B cell (primary cell): Measurements from ENCODE around the gene LIG1. TPM values are rescaled to one million over a fixed set of nuclear protein-coding genes. Genes with fewer than 3 reads are reported as not detected.

Experiments
- ATAC-seq: fragments of 200-7000 bp; cut with Tn5 transposase; one replicate; pipeline ENCODE4 v1.10.0; 2021; ENCODE audit warnings: low read depth, mild to moderate bottlenecking, moderate number of reproducible peaks, moderate library complexity
- CTCF ChIA-PET: fragments of 350-600 bp; sonication (Branson Sonifier 250); formaldehyde crosslinking; loops from one replicate; lab custom pipeline; 2021; ENCODE audit warnings: antibody characterized with exemption, inconsistent platforms; lab: Charles Lee
- POLR2A ChIA-PET: fragments of 350-600 bp; sonication (Branson Sonifier 250); formaldehyde crosslinking; loops from one replicate; lab custom pipeline; 2021; ENCODE audit warnings: antibody characterized with exemption; lab: Charles Lee
- DNase-seq: peaks from one replicate; pipeline ENCODE4 v3.0.0; 2013
- H2AFZ ChIP-seq: 2 replicates; pipeline ENCODE4 v1.6.1; 2012; ENCODE audit warnings: mild to moderate bottlenecking, low read depth, low read length; ENCODE audit not compliant: insufficient read depth, poor library complexity, severe bottlenecking
- H3K27ac ChIP-seq, 2 donors: 1 replicate in 1 of 2; 2 replicates in 1 of 2; pipeline ENCODE4 v1.5.1; 2012 to 2013; ENCODE audit warnings: low read length in 2 of 2, mild to moderate bottlenecking in 2 of 2, moderate library complexity in 1 of 2
- H3K27me3 ChIP-seq, 4 experiments: fragments of 200-600 bp in 1 of 4; sonication (generic) in 1 of 4; replicated peaks in 1 of 4; 1 replicate in 2 of 4; 2 replicates in 2 of 4; pipeline versions ENCODE4 v1.6.1 to v1.7.0; 2013 to 2016; ENCODE audit warnings: low read length in 3 of 4, mild to moderate bottlenecking in 2 of 4, mixed read lengths in 1 of 4, moderate library complexity in 1 of 4; ENCODE audit not compliant: insufficient read depth in 4 of 4, control insufficient read depth in 3 of 4; ENCODE audit errors: control extremely low read depth in 1 of 4
- H3K36me3 ChIP-seq, 2 experiments: replicated peaks in 1 of 2; 1 replicate in 1 of 2; 2 replicates in 1 of 2; pipeline versions ENCODE4 v1.6.1 to v1.7.1; 2013; ENCODE audit warnings: low read length in 1 of 2; ENCODE audit not compliant: insufficient read depth in 2 of 2, control insufficient read depth in 1 of 2; ENCODE audit errors: control extremely low read depth in 1 of 2, extremely low read depth in 1 of 2
- H3K4me1 ChIP-seq, 2 donors: fragments of 200-600 bp in 1 of 2; sonication (generic) in 1 of 2; 1 replicate in 1 of 2; 2 replicates in 1 of 2; pipeline versions ENCODE4 v1.5.1 to v1.6.1; 2013 to 2017; ENCODE audit warnings: low read length in 2 of 2; ENCODE audit not compliant: control insufficient read depth in 2 of 2, insufficient read depth in 2 of 2
- H3K4me2 ChIP-seq: replicated peaks from 2 replicates; pipeline ENCODE3; 2012; ENCODE audit warnings: mild to moderate bottlenecking, low read depth, low read length; ENCODE audit not compliant: poor library complexity, severe bottlenecking
- H3K4me3 ChIP-seq, 5 experiments: fragments of 200-600 bp in 1 of 5; sonication (generic) in 1 of 5; 1 replicate in 3 of 5; 2 replicates in 2 of 5; pipeline versions ENCODE4 v1.5.1 to v1.7.0; 2011 to 2016; ENCODE audit warnings: low read length in 4 of 5, mild to moderate bottlenecking in 4 of 5, low read depth in 2 of 5, control low read depth in 1 of 5, moderate library complexity in 1 of 5; ENCODE audit not compliant: insufficient read depth in 1 of 5; ENCODE audit errors: control extremely low read depth in 1 of 5, extremely low read depth in 1 of 5
- H3K79me2 ChIP-seq: fragments of 200-600 bp; sonication (generic); one replicate; pipeline ENCODE4 v1.6.0; 2016; ENCODE audit warnings: low read length; ENCODE audit not compliant: control insufficient read depth, insufficient read depth
- H3K9ac ChIP-seq: fragments of 200-600 bp; sonication (generic); 2 replicates; pipeline ENCODE4 v1.6.1; 2017; ENCODE audit warnings: mild to moderate bottlenecking, low read length, moderate library complexity
- H3K9me3 ChIP-seq, 3 donors: one replicate each; pipeline versions ENCODE4 v1.6.1 to v1.7.1; 2013; ENCODE audit warnings: low read length in 2 of 3; ENCODE audit not compliant: control insufficient read depth in 2 of 3, insufficient read depth in 1 of 3; ENCODE audit errors: control extremely low read depth in 1 of 3
- H4K20me1 ChIP-seq: 2 replicates; pipeline ENCODE4 v1.6.0; 2012; ENCODE audit warnings: mild to moderate bottlenecking, low read length; ENCODE audit not compliant: insufficient read depth, control insufficient read depth, poor library complexity, severe bottlenecking
- H3K27ac Mint-ChIP-seq: one replicate; pipeline ENCODE4 v1.8.0; 2021; ENCODE audit warnings: mixed read lengths
- H3K27me3 Mint-ChIP-seq: one replicate; pipeline ENCODE4 v1.8.0; 2021; ENCODE audit warnings: mixed read lengths
- H3K4me1 Mint-ChIP-seq: one replicate; pipeline ENCODE4 v1.8.0; 2021; ENCODE audit warnings: mixed read lengths
- H3K4me3 Mint-ChIP-seq: one replicate; pipeline ENCODE4 v1.8.0; 2021; ENCODE audit warnings: mixed read lengths
- H3K9me3 Mint-ChIP-seq: one replicate; pipeline ENCODE4 v1.8.0; 2022; ENCODE audit warnings: mixed read lengths; ENCODE audit not compliant: insufficient read depth
- CTCF ChIP-seq: fragments of 200-600 bp; IDR thresholded peaks from one replicate; pipeline ENCODE4 v1.8.0; 2022; ENCODE audit warnings: antibody characterized with exemption, mild to moderate bottlenecking
- EZH2 ChIP-seq: IDR thresholded peaks from 2 replicates; pipeline ENCODE4 v1.6.1; 2012; ENCODE audit warnings: borderline replicate concordance, low read depth, mild to moderate bottlenecking, moderate library complexity, low read length; ENCODE audit not compliant: insufficient read depth, poor library complexity, severe bottlenecking
- WGBS: methylation state at CpG from one replicate; pipeline ENCODE4 v1.1.5; 2013; ENCODE audit warnings: missing lambda C conversion rate; ENCODE audit not compliant: insufficient coverage; 5-methylcytosine and 5-hydroxymethylcytosine counted together
- intact Hi-C: fragments of 100-400 bp; cut with micrococcal nuclease; formaldehyde crosslinking; loops from one replicate; pipeline ENCODE4 v1.10.0; 2022
- polyA plus RNA-seq: library from polyadenylated mRNA; depleted of rRNA; stranded (reverse); fragments of >200 nt; gene quantifications from 2 replicates; pipeline ENCODE4 v1.2.3, GENCODE V29; 2012
- total RNA-seq, 2 donors: library from RNA; stranded (reverse); fragments of 120-200 nt in 1 of 2; gene quantifications; 1 replicate in 1 of 2; 2 replicates in 1 of 2; pipeline versions ENCODE4 v1.2.3 to v1.2.4, GENCODE V29; 2013 to 2022

LIG1 gene
- total and polyA plus RNA-seq, 2 donors (not counting 1 experiment from before 2014, with no cell fraction given): 97.5 to 111 TPM

GRCh38 chr19:48136547-48136946 lies 33.6 kb downstream of the LIG1 start:
- no peaks in the 10 kb centered on the region for H3K9me3 ChIP-seq
- WGBS: 100% methylated on average over 4 of the region's 4 CpGs
- ChIA-PET POLR2A (no interaction called here), CTCF (no interaction called here)
- DNase-seq: no peak
- no peaks in the 10 kb centered on the region for H4K20me1 ChIP-seq
- no peak overlapping the region for H3K4me2 ChIP-seq
- no peak overlapping the region for H3K27ac ChIP-seq
- no peak overlapping the region for H2AFZ ChIP-seq
- TF ChIP-seq CTCF: no peak
- TF ChIP-seq EZH2: no peak
- no peaks in the 10 kb centered on the region for H3K4me1 ChIP-seq
- H3K79me2 ChIP-seq: no peaks in the 10 kb centered on the region
- H3K27me3 Mint-ChIP-seq: no peaks in the 10 kb centered on the region
- no peak overlapping the region for H3K9ac ChIP-seq
- no peak overlapping the region for H3K27ac Mint-ChIP-seq
- ATAC-seq: no peak
- H3K36me3 ChIP-seq: peaks cover 0 to 21% of the 10 kb centered on the region in 2 experiments
- no peaks in the 10 kb centered on the region for H3K9me3 Mint-ChIP-seq
- H3K4me3 Mint-ChIP-seq: no peak overlapping the region
- no peaks in the 10 kb centered on the region for H3K4me1 Mint-ChIP-seq
- H3K27me3 ChIP-seq: no peaks in the 10 kb centered on the region
- H3K4me3 ChIP-seq: no peak overlapping the region
- intact Hi-C loops: no loop called here

DNA sequence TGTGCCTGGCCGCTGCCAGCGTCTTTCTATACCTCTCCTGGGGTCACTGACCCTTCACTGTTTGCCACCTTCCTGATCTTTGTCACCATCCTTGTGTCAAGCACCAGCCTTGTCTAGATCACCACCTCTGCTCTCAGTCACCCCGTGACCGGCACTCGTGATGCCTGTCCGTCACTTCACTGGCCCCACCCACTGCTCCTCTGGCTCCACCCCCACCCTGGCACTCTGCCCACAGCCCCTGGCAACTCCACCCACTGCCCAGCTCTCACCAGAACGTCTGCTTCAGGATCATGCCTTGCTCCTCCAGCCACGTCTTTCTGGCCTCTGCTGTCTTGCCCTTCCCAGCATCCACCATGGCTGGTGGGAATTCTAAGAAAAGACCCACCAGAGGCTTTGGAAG lies 34.7 kb downstream of the LIG1 start:
- peaks cover 0 to 31% of the 10 kb centered on the region in 2 experiments for H3K36me3 ChIP-seq
- no peaks in the 10 kb centered on the region for H3K4me1 Mint-ChIP-seq

More for the DNA sequence above, 34.7 kb downstream of the LIG1 start:
- Histone ChIP-seq H3K4me1 (no peaks in the 10 kb centered on the region), H3K9ac (no peak overlapping the region), H4K20me1 (no peaks in the 10 kb centered on the region), H3K27me3 (no peaks in the 10 kb centered on the region), H3K27ac (no peak overlapping the region), H3K4me3 (no peak overlapping the region), H2AFZ (no peak overlapping the region), H3K9me3 (no peaks in the 10 kb centered on the region), H3K4me2 (no peak overlapping the region), H3K79me2 (no peaks in the 10 kb centered on the region)
- 84% methylated on average over 8 of the region's 8 CpGs for WGBS
- POLR2A ChIA-PET: no interaction called here
- ATAC-seq (no peak), DNase-seq (no peak)
- intact Hi-C loops: no loop called here
- Mint-ChIP-seq H3K27me3 (no peaks in the 10 kb centered on the region), H3K4me3 (no peak overlapping the region), H3K27ac (no peak overlapping the region), H3K9me3 (no peaks in the 10 kb centered on the region)
- CTCF ChIA-PET: no interaction called here
- TF ChIP-seq EZH2: no peak
- no peak for TF ChIP-seq CTCF
